Vagina (tissue), 2 donors: ENCODE results near the gene TRIM10. TPM values are rescaled to one million over a fixed set of nuclear protein-coding genes. Genes with fewer than 3 reads are reported as not detected.

Experiments used
- DNase-seq, 2 donors: peaks; one replicate each; pipeline ENCODE4 v3.0.0-alpha.2; 2017; ENCODE audit errors: extremely low spot score in 2 of 2
- H3K27ac ChIP-seq: fragments of 200-600 bp; sonication (generic); one replicate; pipeline ENCODE4 v1.5.1; 2019
- H3K27me3 ChIP-seq: fragments of 200-600 bp; sonication (generic); one replicate; pipeline ENCODE4 v1.5.1; 2019
- H3K36me3 ChIP-seq, 2 donors: fragments of 200-600 bp; sonication (generic); one replicate each; pipeline ENCODE4 v1.5.1; 2017 to 2019
- H3K4me1 ChIP-seq: fragments of 200-600 bp; sonication (generic); one replicate; pipeline ENCODE4 v1.5.1; 2019
- H3K4me3 ChIP-seq, 2 donors: fragments of 200-600 bp; sonication (generic); 1 replicate in 1 of 2; 2 replicates in 1 of 2; pipeline ENCODE4 v1.5.1; 2016 to 2019
- H3K9me3 ChIP-seq: fragments of 200-600 bp; sonication (generic); one replicate; pipeline ENCODE4 v1.5.1; 2019
- POLR2A ChIP-seq, 2 donors: fragments of 450-650 bp; IDR thresholded peaks; one replicate each; pipeline ENCODE4 v1.6.1; 2017; ENCODE audit warnings: antibody characterized with exemption in 2 of 2, mild to moderate bottlenecking in 2 of 2, moderate library complexity in 2 of 2
- POLR2AphosphoS5 ChIP-seq, 2 donors: sonication (generic); formaldehyde crosslinking; IDR thresholded peaks; one replicate each; pipeline ENCODE4 v1.9.0; 2017; ENCODE audit warnings: antibody characterized with exemption in 2 of 2, mild to moderate bottlenecking in 2 of 2, low read depth in 1 of 2; ENCODE audit not compliant: insufficient read depth in 1 of 2
- intact Hi-C: fragments of 100-400 bp; cut with DNase I; formaldehyde crosslinking; loops from one replicate; pipeline ENCODE4 v1.15.1; 2023
- total RNA-seq: library from RNA; depleted of rRNA; stranded (reverse); fragments of >200 nt; gene quantifications from one replicate; pipeline ENCODE4 v1.2.3, GENCODE V29; 2016
- TF ChIP-seq, protein P1 (sequence below), 3 experiments: fragments of 450-650 bp in 2 of 3; fragments of 200-600 bp in 1 of 3; sonication (generic) in 1 of 3; IDR thresholded peaks; one replicate each; pipeline ENCODE4 v1.5.1; 2017 to 2019; ENCODE audit warnings: antibody characterized with exemption in 3 of 3, mild to moderate bottlenecking in 2 of 3, moderate library complexity in 2 of 3

TRIM10 gene
- total RNA-seq, 1 donor from 2014 or later, result not detected

DNA sequence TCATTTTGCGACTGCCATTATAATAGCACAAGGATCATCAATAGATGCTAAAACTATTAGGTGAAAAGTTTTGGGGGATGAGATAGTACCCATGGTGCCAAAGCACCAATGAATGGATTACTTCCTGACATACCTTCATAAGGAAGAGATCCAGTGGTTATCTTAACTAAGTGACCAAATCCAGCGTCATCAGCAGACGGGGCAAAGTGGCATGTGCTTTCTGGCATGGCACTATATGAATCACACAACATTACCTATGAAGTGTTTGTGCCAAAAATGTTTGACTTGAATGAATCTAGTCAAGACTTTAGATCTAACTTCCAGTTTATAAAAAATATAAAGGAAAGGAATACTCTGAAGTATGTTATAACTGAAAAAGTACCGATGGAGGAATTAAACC, 41.4 kb upstream of the TRIM10 start:
- Histone ChIP-seq H3K27me3 (no peaks in the 10 kb centered on the region), H3K4me1 (peaks cover 55% of the 10 kb centered on the region), H3K4me3 (no peak overlapping the region), H3K9me3 (no peaks in the 10 kb centered on the region), H3K27ac (no peak overlapping the region), H3K36me3 (peaks cover 0 to 30% of the 10 kb centered on the region in 2 donors)
- no peak for DNase-seq
- intact Hi-C loops, result no loop called here
- TF ChIP-seq, protein P1, sequence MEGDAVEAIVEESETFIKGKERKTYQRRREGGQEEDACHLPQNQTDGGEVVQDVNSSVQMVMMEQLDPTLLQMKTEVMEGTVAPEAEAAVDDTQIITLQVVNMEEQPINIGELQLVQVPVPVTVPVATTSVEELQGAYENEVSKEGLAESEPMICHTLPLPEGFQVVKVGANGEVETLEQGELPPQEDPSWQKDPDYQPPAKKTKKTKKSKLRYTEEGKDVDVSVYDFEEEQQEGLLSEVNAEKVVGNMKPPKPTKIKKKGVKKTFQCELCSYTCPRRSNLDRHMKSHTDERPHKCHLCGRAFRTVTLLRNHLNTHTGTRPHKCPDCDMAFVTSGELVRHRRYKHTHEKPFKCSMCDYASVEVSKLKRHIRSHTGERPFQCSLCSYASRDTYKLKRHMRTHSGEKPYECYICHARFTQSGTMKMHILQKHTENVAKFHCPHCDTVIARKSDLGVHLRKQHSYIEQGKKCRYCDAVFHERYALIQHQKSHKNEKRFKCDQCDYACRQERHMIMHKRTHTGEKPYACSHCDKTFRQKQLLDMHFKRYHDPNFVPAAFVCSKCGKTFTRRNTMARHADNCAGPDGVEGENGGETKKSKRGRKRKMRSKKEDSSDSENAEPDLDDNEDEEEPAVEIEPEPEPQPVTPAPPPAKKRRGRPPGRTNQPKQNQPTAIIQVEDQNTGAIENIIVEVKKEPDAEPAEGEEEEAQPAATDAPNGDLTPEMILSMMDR (IDR thresholded peaks at IDR 0.05), result no peak
- TF ChIP-seq POLR2AphosphoS5 (IDR thresholded peaks at IDR 0.05; ENCODE audit: insufficient read depth in 1 of 2, low read depth in 1 of 2) (no peak), POLR2A (IDR thresholded peaks at IDR 0.05) (no peak)

DNA sequence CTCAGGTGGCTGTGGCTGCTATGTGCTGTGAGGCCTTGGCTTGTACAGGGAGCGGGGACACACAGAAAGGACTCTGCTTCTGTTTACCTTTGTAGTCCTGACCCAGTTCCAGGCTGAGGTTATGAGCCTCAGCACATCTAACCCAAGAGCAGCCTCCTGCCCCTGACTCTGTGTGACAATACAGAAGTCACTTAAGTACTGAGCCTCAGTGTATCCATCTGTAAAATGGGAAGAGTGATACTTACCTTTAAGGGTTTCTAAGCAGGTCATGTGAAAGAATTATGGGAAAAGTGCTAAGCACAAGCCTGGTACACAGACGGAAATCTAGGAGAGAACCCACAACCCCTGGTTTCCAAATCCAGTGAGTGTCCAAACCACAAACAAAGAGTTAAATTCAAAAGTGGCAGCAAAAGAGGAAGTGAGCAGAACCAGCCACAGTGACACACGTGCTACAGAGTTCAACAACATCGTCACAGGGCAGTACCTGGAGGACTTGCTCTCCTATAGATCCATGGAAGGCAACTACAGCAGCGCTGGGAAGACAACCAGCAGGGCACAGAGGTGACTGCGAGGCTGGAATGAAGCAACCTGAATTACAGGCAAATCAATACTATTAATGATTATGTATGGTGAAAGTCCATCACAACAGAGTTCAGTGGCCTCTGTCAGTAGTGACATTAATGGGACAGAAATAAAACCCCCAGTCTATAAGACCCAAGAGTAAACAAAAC, 39.7 kb upstream of the TRIM10 start:
- no peaks in the 10 kb centered on the region for H3K9me3 ChIP-seq
- no peak overlapping the region for H3K27ac ChIP-seq
- TF ChIP-seq, protein P1 (IDR thresholded peaks at IDR 0.05), result no peak
- TF ChIP-seq POLR2AphosphoS5 (IDR thresholded peaks at IDR 0.05; ENCODE audit: insufficient read depth in 1 of 2, low read depth in 1 of 2), result no peak
- TF ChIP-seq POLR2A (IDR thresholded peaks at IDR 0.05), result no peak
- intact Hi-C loops, result no loop called here
- peaks cover 38% of the 10 kb centered on the region for H3K4me1 ChIP-seq
- no peak for DNase-seq
- no peak overlapping the region for H3K4me3 ChIP-seq
- H3K27me3 ChIP-seq, result no peaks in the 10 kb centered on the region
- H3K36me3 ChIP-seq, result peaks cover 0 to 45% of the 10 kb centered on the region in 2 donors

DNA sequence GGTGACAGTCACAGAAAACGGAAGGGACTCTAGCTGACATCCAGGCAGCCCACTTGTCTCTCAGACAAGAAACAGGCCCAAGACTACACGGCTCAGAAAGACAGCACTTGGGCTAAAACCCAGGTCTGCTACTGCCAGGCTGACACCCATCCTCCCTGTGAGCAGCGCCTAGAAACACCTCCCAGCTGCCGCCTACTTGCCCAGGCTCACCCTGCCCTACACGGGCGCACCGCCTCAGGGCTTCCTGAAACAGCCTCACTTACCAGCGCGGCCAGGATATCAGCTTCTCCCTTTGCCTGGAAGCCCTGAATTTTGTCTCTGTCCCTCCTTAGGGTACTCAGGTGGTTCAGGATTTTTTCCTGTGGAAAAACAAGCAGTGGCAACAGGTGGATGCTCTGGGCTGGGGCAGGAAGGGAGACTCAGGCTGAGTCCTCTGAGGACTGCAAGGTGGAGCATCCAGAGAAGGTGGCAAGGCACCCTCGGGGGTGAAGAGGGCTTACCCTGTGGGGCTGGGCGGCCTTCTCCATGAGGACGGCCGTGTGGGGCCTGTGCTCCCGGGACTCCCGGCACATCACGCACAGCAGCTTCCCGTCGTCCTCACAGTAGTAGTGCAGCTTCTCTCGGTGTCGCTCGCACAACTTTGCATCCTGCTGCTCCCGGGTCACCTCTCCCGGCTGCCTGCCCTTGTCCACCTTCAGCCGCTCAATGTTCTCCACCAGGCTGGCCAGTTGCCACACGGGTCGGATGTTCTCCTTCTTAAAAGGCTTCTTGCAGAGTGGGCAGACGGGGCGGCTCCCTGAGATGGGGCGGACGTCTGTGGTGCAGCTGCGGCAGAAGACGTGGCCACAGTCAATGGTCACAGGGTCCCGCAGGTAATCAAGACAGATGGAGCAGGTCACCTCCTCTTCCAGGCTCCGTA, 37.4 kb upstream of the TRIM10 start:
- H3K36me3 ChIP-seq, result peaks cover 0 to 57% of the 10 kb centered on the region in 2 donors
- intact Hi-C loops, result no loop called here
- no peaks in the 10 kb centered on the region for H3K9me3 ChIP-seq
- DNase-seq, result no peak
- H3K4me3 ChIP-seq, result no peak overlapping the region
- H3K4me1 ChIP-seq, result peaks cover 27% of the 10 kb centered on the region
- TF ChIP-seq POLR2A (IDR thresholded peaks at IDR 0.05), result no peak
- TF ChIP-seq POLR2AphosphoS5 (IDR thresholded peaks at IDR 0.05; ENCODE audit: insufficient read depth in 1 of 2, low read depth in 1 of 2), result no peak
- TF ChIP-seq, protein P1 (IDR thresholded peaks at IDR 0.05), result no peak
- no peaks in the 10 kb centered on the region for H3K27me3 ChIP-seq
- no peak overlapping the region for H3K27ac ChIP-seq

DNA sequence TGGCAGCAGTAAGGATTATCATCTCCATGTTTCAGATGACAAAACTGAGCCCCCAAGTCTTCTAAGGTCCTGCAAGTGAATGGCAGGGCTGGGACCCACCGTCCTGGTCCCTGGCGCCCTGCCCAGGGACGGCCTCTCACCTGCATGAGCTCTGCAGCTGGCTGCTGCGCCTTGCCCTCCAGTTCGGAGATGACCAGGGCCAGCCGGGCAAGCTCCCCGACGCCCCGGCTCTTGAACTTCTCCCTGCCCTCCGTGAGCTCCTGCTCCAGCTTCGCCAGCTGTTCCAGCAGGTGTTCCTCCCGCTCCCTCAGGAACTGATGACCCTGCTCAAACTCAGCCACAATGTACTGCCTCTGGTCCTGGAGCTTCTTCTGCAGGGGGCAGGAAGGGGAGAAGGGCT, 35.4 kb upstream of the TRIM10 start:
- Histone ChIP-seq H3K4me3 (no peak overlapping the region), H3K36me3 (peaks cover 0 to 67% of the 10 kb centered on the region in 2 donors), H3K27me3 (no peaks in the 10 kb centered on the region), H3K27ac (no peak overlapping the region), H3K9me3 (no peaks in the 10 kb centered on the region), H3K4me1 (peaks cover 13% of the 10 kb centered on the region)
- TF ChIP-seq POLR2A (IDR thresholded peaks at IDR 0.05) (no peak), POLR2AphosphoS5 (IDR thresholded peaks at IDR 0.05; ENCODE audit: insufficient read depth in 1 of 2, low read depth in 1 of 2) (no peak)
- TF ChIP-seq, protein P1 (IDR thresholded peaks at IDR 0.05), result no peak
- DNase-seq, result no peak
- intact Hi-C loops, result no loop called here
